GM23248 (cell line): ENCODE data around the gene ABHD16A. TPM values are rescaled to one million over a fixed set of nuclear protein-coding genes. Genes with fewer than 3 reads are reported as not detected.

Source experiments
- DNase-seq: peaks from one replicate; pipeline ENCODE4 v3.0.0-alpha.2; 2015
- H2AFZ ChIP-seq: fragments of 200-600 bp; sonication (generic); 2 replicates; pipeline ENCODE4 v1.6.1; 2016; ENCODE audit warnings: antibody characterized with exemption
- H3F3A ChIP-seq: fragments of 200-600 bp; sonication (generic); 2 replicates; pipeline ENCODE4 v1.6.1; 2016; ENCODE audit warnings: mild to moderate bottlenecking, antibody characterized with exemption, mixed run types; ENCODE audit not compliant: insufficient read depth
- H3K27ac ChIP-seq: fragments of 200-600 bp; sonication (generic); 2 replicates; pipeline ENCODE4 v1.5.1; 2016; ENCODE audit warnings: mild to moderate bottlenecking
- H3K27me3 ChIP-seq: fragments of 200-600 bp; sonication (generic); replicated peaks from 2 replicates; pipeline ENCODE4 v1.6.1; 2016; ENCODE audit warnings: mild to moderate bottlenecking; ENCODE audit not compliant: insufficient read depth
- H3K36me3 ChIP-seq: fragments of 200-600 bp; sonication (generic); 2 replicates; pipeline ENCODE4 v1.6.1; 2016; ENCODE audit warnings: low read depth, mild to moderate bottlenecking
- H3K4me1 ChIP-seq: fragments of 200-600 bp; sonication (generic); 2 replicates; pipeline ENCODE4 v1.6.1; 2016; ENCODE audit warnings: mild to moderate bottlenecking; ENCODE audit not compliant: insufficient read depth
- H3K4me2 ChIP-seq: fragments of 200-600 bp; sonication (generic); one replicate; pipeline ENCODE4 v1.6.1; 2016; ENCODE audit warnings: mild to moderate bottlenecking; ENCODE audit not compliant: unreplicated experiment
- H3K4me3 ChIP-seq: fragments of 200-600 bp; sonication (generic); 2 replicates; pipeline ENCODE4 v1.5.1; 2016; ENCODE audit warnings: mild to moderate bottlenecking
- H3K79me2 ChIP-seq: fragments of 200-600 bp; sonication (generic); 2 replicates; pipeline ENCODE4 v1.6.1; 2016; ENCODE audit warnings: mild to moderate bottlenecking; ENCODE audit not compliant: insufficient read depth
- H3K9ac ChIP-seq: fragments of 200-600 bp; sonication (generic); 2 replicates; pipeline ENCODE4 v1.6.1; 2016; ENCODE audit warnings: mild to moderate bottlenecking
- H3K9me2 ChIP-seq: fragments of 200-600 bp; sonication (generic); 2 replicates; pipeline ENCODE4 v1.6.1; 2016; ENCODE audit warnings: mixed run types, mild to moderate bottlenecking, moderate library complexity; ENCODE audit not compliant: insufficient read depth
- H3K9me3 ChIP-seq: fragments of 200-600 bp; sonication (generic); one replicate; pipeline ENCODE4 v1.6.1; 2017; ENCODE audit warnings: low read depth
- H4K20me1 ChIP-seq: fragments of 200-600 bp; sonication (generic); 2 replicates; pipeline ENCODE4 v1.6.0; 2016; ENCODE audit not compliant: insufficient read depth
- EZH2 ChIP-seq: fragments of 200-600 bp; sonication (generic); IDR thresholded peaks from 2 replicates; pipeline ENCODE4 v1.6.1; 2018; ENCODE audit warnings: antibody characterized with exemption, mild to moderate bottlenecking; ENCODE audit not compliant: insufficient read depth, poor library complexity, severe bottlenecking
- EZH2phosphoT487 ChIP-seq: fragments of 200-600 bp; sonication (generic); IDR thresholded peaks from 2 replicates; pipeline ENCODE4 v1.6.1; 2018; ENCODE audit warnings: antibody characterized with exemption, moderate library complexity, mild to moderate bottlenecking, low read depth; ENCODE audit not compliant: insufficient read depth
- WGBS, 2 experiments: methylation state at CpG; one replicate each; pipeline ENCODE4 v1.1.6; 2015 to 2017; ENCODE audit warnings: low lambda C conversion rate in 2 of 2, low coverage in 1 of 2; ENCODE audit errors: missing lambda C conversion rate in 2 of 2; 5-methylcytosine and 5-hydroxymethylcytosine counted together
- in situ Hi-C: fragments of 300-500 bp; cut with MboI; formaldehyde crosslinking; loops from 2 replicates; pipeline ENCODE4 v1.15.0; 2020
- polyA plus RNA-seq: library from polyadenylated mRNA; unstranded; fragments of >200 nt; fragmentation: Nextera tagmentation; extraction: Ambion mirVana; gene quantifications from 2 replicates; pipeline ENCODE4 v1.2.1, GENCODE V29; 2016
- total RNA-seq: library from RNA; depleted of rRNA; stranded (reverse); fragments of >200 nt; shearing (Covaris generic); gene quantifications from 2 replicates; pipeline ENCODE4 v1.2.3, GENCODE V29; 2014

ABHD16A gene
- total and polyA plus RNA-seq, 2 experiments from 2014 or later: 48.0 to 54.0 TPM

DNA sequence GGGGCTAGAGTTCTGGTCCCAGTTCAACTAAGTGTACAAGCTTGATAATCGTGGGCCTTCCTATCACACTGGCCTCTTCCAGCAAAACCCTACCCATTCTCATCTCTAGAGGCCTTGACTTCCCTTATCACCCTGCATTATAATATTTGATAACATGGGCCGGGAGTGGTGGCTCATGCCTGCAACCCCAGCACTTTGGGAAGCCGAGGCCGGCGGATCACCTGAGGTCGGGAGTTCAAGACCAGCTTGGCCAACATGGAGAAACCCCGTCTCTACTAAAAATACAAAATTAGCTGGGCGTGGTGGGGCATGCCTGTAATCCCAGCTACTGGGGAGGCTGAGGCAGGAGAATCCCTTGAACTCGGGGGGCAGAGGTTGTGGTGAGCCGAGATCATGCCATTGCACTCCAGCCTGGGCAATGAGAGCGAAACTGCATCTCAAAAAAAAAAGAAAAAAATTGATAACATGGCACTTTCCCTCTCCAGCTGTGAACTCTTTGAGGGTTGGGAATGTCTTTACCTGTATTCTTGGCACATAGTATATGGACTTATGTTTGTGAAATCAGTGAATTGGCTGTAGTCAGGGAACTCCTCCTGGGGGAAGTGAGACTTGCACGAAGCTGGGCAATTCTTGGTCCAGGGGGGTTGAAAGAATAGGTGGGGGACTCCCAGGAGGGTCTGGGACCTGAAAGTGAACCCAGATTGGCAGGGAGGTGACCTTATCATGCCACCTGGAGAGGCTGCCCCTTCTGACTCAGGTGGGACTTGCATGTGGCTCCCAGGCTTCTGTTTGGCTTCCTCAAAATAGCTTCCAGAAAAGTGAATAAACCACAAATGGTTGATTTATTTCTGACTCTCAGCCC is 41.6 kb downstream of the ABHD16A start:
- in situ Hi-C loops: no loop called here
- Histone ChIP-seq H3K9me3 (no peaks in the 10 kb centered on the region), H3K4me1 (peaks cover 24% of the 10 kb centered on the region), H3K27me3 (no peaks in the 10 kb centered on the region), H3K79me2 (peaks cover 82% of the 10 kb centered on the region), H3K4me3 (peak overlapping the region; percentile 91), H3K36me3 (no peaks in the 10 kb centered on the region), H2AFZ (peak overlapping the region; percentile 80), H3K27ac (peak overlapping the region; percentile 76), H3K4me2 (peak overlapping the region; percentile 97), H4K20me1 (no peaks in the 10 kb centered on the region), H3K9ac (peak overlapping the region; percentile 88), H3F3A (peaks cover 33% of the 10 kb centered on the region), H3K9me2 (no peaks in the 10 kb centered on the region)
- TF ChIP-seq EZH2phosphoT487: no peak
- no peak for TF ChIP-seq EZH2
- no peak for DNase-seq
- 84 to 89% methylated on average over 12 of the region's 12 CpGs for WGBS, 2 experiments

DNA sequence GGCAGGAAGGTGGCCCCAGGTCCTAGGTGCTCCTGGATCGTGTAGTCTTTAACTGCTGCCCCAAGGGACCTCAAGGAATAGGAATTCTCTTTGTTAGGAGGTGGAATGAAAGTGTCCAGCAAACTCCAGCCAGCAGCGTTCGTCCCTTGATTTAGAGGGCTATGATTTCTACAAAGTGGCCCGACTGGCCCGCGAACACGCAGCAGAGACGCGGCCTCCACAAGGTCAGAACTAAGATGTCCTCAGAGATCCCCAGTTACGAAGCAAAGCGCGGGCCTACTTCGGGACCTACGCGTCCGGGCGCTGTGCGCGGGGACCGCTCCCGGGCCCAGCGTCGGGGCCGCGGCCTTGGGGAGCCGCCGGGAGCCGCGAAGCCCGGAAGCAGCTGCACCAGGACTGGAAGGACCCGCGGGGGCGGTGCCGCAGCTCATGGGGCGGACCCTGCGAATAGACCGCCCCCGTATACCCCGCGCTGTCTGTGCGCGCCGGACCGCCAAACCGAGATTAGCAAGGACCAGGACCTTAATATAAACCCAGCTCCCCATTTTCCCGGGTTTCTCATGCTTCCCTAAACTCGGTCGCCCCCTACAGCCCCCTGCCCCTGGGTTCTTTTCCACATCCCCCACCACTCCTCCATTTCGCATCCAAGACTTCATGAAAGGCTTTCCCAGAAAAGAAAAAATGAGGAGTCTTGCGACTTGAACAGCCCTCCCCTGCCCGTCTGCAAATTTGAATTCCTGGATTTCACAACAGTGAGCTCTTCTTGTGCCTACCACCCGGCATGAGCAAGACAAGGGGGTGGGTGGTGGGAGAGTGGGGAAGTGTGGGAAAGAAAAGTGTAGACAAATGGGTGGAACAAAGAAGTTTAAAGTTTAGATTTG is 42.5 kb downstream of the ABHD16A start, which contains the start of gene C6orf47:
Gene C6orf47, minus strand, starts transcription at position 398 of the 881 bp plus-strand sequence. CDS start 831 bp downstream, outside the sequence.
- in situ Hi-C loops: no loop called here
- Histone ChIP-seq H3K4me1 (peaks cover 24% of the 10 kb centered on the region), H4K20me1 (no peaks in the 10 kb centered on the region), H3K9ac (peak within 1 kb of the TSS; percentile 88), H3K27ac (peak within 1 kb of the TSS; percentile 76), H3K27me3 (no peaks in the 10 kb centered on the region), H3K36me3 (no peaks in the 10 kb centered on the region), H3F3A (peaks cover 31% of the 10 kb centered on the region), H3K4me2 (peak within 1 kb of the TSS; percentile 97), H3K9me2 (no peaks in the 10 kb centered on the region), H3K79me2 (peaks cover 84% of the 10 kb centered on the region), H2AFZ (peak within 1 kb of the TSS; percentile 80), H3K4me3 (peak within 1 kb of the TSS; percentile 91), H3K9me3 (no peaks in the 10 kb centered on the region)
- 1 to 2% methylated on average over 33 to 51 of the region's 52 CpGs for WGBS, 2 experiments
- peak; percentile 91 for DNase-seq
- TF ChIP-seq EZH2: no peak
- TF ChIP-seq EZH2phosphoT487: no peak

DNA sequence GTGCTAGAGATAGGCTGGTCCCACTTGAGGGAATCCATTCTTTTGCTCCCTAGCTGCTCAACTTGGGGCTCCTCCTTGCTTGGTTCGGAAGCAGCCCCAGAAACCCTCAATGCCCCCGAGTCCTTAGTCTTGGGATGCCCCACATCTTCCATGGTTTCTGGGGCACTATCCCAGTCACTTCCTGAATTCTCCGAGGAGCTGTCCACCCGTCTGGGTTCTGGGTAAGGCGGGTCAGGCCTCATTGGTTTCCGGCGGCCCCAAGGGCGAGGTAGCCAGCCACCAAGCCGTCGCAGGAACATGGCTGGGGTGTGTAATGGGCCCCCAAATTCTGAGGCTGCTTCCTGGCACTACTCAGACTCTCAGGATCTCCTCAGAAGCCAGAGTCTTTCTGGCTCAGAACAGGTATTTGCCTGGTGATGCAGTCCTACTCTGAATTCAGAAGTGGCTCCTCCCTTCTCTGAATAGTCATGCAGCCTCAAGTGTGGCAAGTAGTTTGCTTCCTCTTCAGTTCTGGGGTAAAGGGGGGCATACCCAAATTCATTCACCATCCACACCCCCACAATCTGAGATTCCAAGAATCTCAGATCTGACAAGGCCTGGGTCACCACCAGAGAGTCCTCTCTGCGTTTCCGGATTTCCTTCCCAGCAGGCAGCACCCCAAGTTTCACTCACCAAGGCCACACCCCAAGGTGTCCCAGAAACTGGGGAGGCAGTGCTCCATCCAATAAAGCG is 43.3 kb downstream of the ABHD16A start:
- Histone ChIP-seq H3K9me2 (no peaks in the 10 kb centered on the region), H3K4me2 (peak overlapping the region; percentile 97), H3K27me3 (no peaks in the 10 kb centered on the region), H3K9ac (peak overlapping the region; percentile 88), H2AFZ (peak overlapping the region; percentile 80), H4K20me1 (no peaks in the 10 kb centered on the region), H3K36me3 (no peaks in the 10 kb centered on the region), H3K4me1 (peaks cover 24% of the 10 kb centered on the region), H3K79me2 (peaks cover 92% of the 10 kb centered on the region), H3K9me3 (no peaks in the 10 kb centered on the region), H3F3A (peaks cover 27% of the 10 kb centered on the region), H3K27ac (peak overlapping the region; percentile 76), H3K4me3 (peak overlapping the region; percentile 91)
- in situ Hi-C loops: no loop called here
- no peak for TF ChIP-seq EZH2phosphoT487
- no peak for TF ChIP-seq EZH2
- DNase-seq: peak; percentile 64
- 34 to 40% methylated on average over 13 of the region's 13 CpGs for WGBS, 2 experiments
